HG03571 (cell line): ENCODE measurements around the gene KCNRG.
"Not testable (repeated sequence)": the region's sequence is repeated elsewhere in the genome, so short reads cannot be mapped to it uniquely, and the experiment has no call there.

Source experiments
- ATAC-seq: cut with Tn5 transposase; IDR thresholded peaks from one replicate; pipeline ENCODE4 v1.9.1; 2021; ENCODE audit not compliant: unreplicated experiment

KCNRG gene

GRCh38 chr13:50015258-50015657 is at the start of gene KCNRG:
KCNRG (plus strand) TSS chr13:50015444; CDS start chr13:50015494, 50 bp downstream.
- ATAC-seq: no peak

- ATAC-seq: no peak
Observed at GRCh38 chr13:49967456-49967855, 47.8 kb upstream of the KCNRG start.

GRCh38 chr13:49972709-49973108 is 42.5 kb upstream of the KCNRG start:
- ATAC-seq: no peak

- ATAC-seq: no peak
Observed at GRCh38 chr13:49975826-49976225, 39.4 kb upstream of the KCNRG start.

- ATAC-seq: peak; percentile 80
Observed at GRCh38 chr13:49976314-49977258, 38.7 kb upstream of the KCNRG start.

GRCh38 chr13:49977992-49978391 is 37.3 kb upstream of the KCNRG start:
- ATAC-seq: no peak

- ATAC-seq: no peak
Observed at GRCh38 chr13:49980266-49980665, 35.0 kb upstream of the KCNRG start.

- ATAC-seq: no peak
Observed at GRCh38 chr13:49985129-49985528, 30.1 kb upstream of the KCNRG start.

GRCh38 chr13:49986471-49986870 is 28.8 kb upstream of the KCNRG start:
- ATAC-seq: no peak

- ATAC-seq: not testable (repeated sequence)
Observed at GRCh38 chr13:49990612-49991011, 24.6 kb upstream of the KCNRG start.

GRCh38 chr13:49993111-49993510 is 22.1 kb upstream of the KCNRG start:
- no peak for ATAC-seq

- no peak for ATAC-seq
Observed at GRCh38 chr13:49993666-49994065, 21.6 kb upstream of the KCNRG start.

GRCh38 chr13:49995625-49996101 is 19.6 kb upstream of the KCNRG start:
- no peak for ATAC-seq

GRCh38 chr13:49996161-49996915 is 18.9 kb upstream of the KCNRG start:
- peak; percentile 53 for ATAC-seq

GRCh38 chr13:49996951-49997895 is 18.0 kb upstream of the KCNRG start, which contains the start of gene TRIM13:
TRIM13 (plus strand) TSS chr13:49997042; CDS start chr13:50011941, 14,899 bp downstream.
- ATAC-seq: peak; percentile 71

- no peak for ATAC-seq
Observed at GRCh38 chr13:49997955-49998354, 17.3 kb upstream of the KCNRG start.

- no peak for ATAC-seq
Observed at GRCh38 chr13:49998714-49999624, 16.3 kb upstream of the KCNRG start.

GRCh38 chr13:50001287-50001686 is 14.0 kb upstream of the KCNRG start:
- ATAC-seq: no peak

GRCh38 chr13:50006426-50007135 is 8.7 kb upstream of the KCNRG start:
- no peak for ATAC-seq
